Endothelial cell of umbilical vein (primary cell): ENCODE results near the gene EHD3. TPM values are rescaled to one million over a fixed set of nuclear protein-coding genes. Genes with fewer than 3 reads are reported as not detected.

Source experiments
- BruUV-seq: library from RNA; stranded (reverse); fragments of 400-500 nt; replicated peaks from 2 replicates; lab custom pipeline; 2021; lab: Mats Ljungman, UMichigan
- CTCF ChIA-PET: fragments of 300-600, 350-600 bp; sonication (Branson Sonifier 250); formaldehyde crosslinking; loops from one replicate; lab custom pipeline; 2021; ENCODE audit warnings: antibody characterized with exemption, inconsistent platforms; lab: Charles Lee
- POLR2A ChIA-PET: fragments of 300-600, 350-600 bp; sonication (Branson Sonifier 250); formaldehyde crosslinking; loops from one replicate; lab custom pipeline; 2021; ENCODE audit warnings: antibody characterized with exemption, inconsistent platforms; lab: Charles Lee
- DNase-seq: peaks from one replicate; pipeline ENCODE4 v3.0.0-alpha.2; 2011; ENCODE audit warnings: low read depth, low spot score
- FAIRE-seq: peaks from 2 replicates; lab custom pipeline; 2011; peaks lifted over from hg19 to GRCh38; lab: Jason Lieb, UNC
- H2AFZ ChIP-seq: 2 replicates; pipeline ENCODE4 v1.6.0; 2012; ENCODE audit warnings: low read depth, low read length, control low read depth, inconsistent platforms
- H3K27ac ChIP-seq: 2 replicates; pipeline ENCODE4 v1.5.1; 2011; ENCODE audit warnings: low read depth, mild to moderate bottlenecking, control low read depth, low read length, moderate library complexity; ENCODE audit not compliant: insufficient read depth
- H3K27me3 ChIP-seq, 2 experiments: 2 replicates each; pipeline versions ENCODE4 v1.6.0 to v1.6.1; 2011; ENCODE audit warnings: low read length in 2 of 2, mixed read lengths in 1 of 2; ENCODE audit not compliant: control insufficient read depth in 2 of 2, insufficient read depth in 2 of 2
- H3K36me3 ChIP-seq, 2 experiments: 2 replicates in 1 of 2; 3 replicates in 1 of 2; pipeline ENCODE4 v1.5.1; 2011; ENCODE audit warnings: low read length in 2 of 2, mild to moderate bottlenecking in 1 of 2, moderate library complexity in 1 of 2; ENCODE audit not compliant: control insufficient read depth in 2 of 2, insufficient read depth in 2 of 2; ENCODE audit errors: extremely low read depth in 1 of 2
- H3K4me1 ChIP-seq: 3 replicates; pipeline ENCODE4 v1.5.1; 2011; ENCODE audit warnings: mild to moderate bottlenecking, low read length; ENCODE audit not compliant: control insufficient read depth, insufficient read depth; ENCODE audit errors: extremely low read depth
- H3K4me2 ChIP-seq: 2 replicates; pipeline ENCODE4 v1.6.1; 2011; ENCODE audit warnings: low read length, control low read depth, mixed read lengths; ENCODE audit not compliant: insufficient read depth
- H3K4me3 ChIP-seq, 3 experiments: fragments of 200-600 bp in 1 of 3; sonication (generic), shearing (Covaris generic) in 1 of 3; replicated peaks in 1 of 3; 2 replicates each; pipeline ENCODE4 v1.5.1; 2011 to 2016; ENCODE audit warnings: control low read depth in 3 of 3, low read length in 3 of 3, mild to moderate bottlenecking in 2 of 3, inconsistent platforms in 1 of 3, low read depth in 1 of 3, moderate library complexity in 1 of 3; ENCODE audit not compliant: insufficient read depth in 1 of 3
- H3K79me2 ChIP-seq: 2 replicates; pipeline ENCODE4 v1.6.0; 2012; ENCODE audit warnings: low read length, inconsistent platforms; ENCODE audit not compliant: control insufficient read depth, insufficient read depth
- H3K9ac ChIP-seq: replicated peaks from 2 replicates; pipeline ENCODE3; 2011; ENCODE audit warnings: low read length, control low read depth; ENCODE audit not compliant: insufficient read depth; ENCODE audit errors: extremely low read depth
- H3K9me1 ChIP-seq: replicated peaks from 3 replicates; pipeline ENCODE4 v1.6.0; 2011; ENCODE audit warnings: mild to moderate bottlenecking, low read length; ENCODE audit not compliant: control insufficient read depth, insufficient read depth; ENCODE audit errors: extremely low read depth
- H3K9me3 ChIP-seq: replicated peaks from 2 replicates; pipeline ENCODE4 v1.5.1; 2012; ENCODE audit warnings: low read length, inconsistent platforms; ENCODE audit not compliant: control insufficient read depth, insufficient read depth
- H4K20me1 ChIP-seq: replicated peaks from 2 replicates; pipeline ENCODE3; 2011; ENCODE audit warnings: mild to moderate bottlenecking, low read length; ENCODE audit not compliant: control insufficient read depth, insufficient read depth; ENCODE audit errors: extremely low read depth
- CTCF ChIP-seq, 2 donors: IDR thresholded peaks; 1 replicate in 1 of 2; 2 replicates in 1 of 2; pipeline ENCODE4 v1.5.1; 2011; ENCODE audit warnings: low read length in 2 of 2, mild to moderate bottlenecking in 2 of 2, moderate library complexity in 2 of 2, control low read depth in 1 of 2, inconsistent platforms in 1 of 2, low read depth in 1 of 2; ENCODE audit not compliant: insufficient read depth in 1 of 2; ENCODE audit errors: extremely low read depth in 1 of 2
- EZH2 ChIP-seq: IDR thresholded peaks from 2 replicates; pipeline ENCODE4 v1.6.1; 2012; ENCODE audit warnings: borderline replicate concordance, low read depth, mild to moderate bottlenecking, moderate library complexity, low read length, inconsistent platforms; ENCODE audit not compliant: severe bottlenecking
- FOS ChIP-seq: IDR thresholded peaks from 2 replicates; pipeline ENCODE4 v1.6.1; 2011; ENCODE audit warnings: mild to moderate bottlenecking, low read length, moderate library complexity, borderline replicate concordance; ENCODE audit not compliant: insufficient read depth
- GATA2 ChIP-seq: IDR thresholded peaks from 2 replicates; pipeline ENCODE4 v1.7.0; 2011; ENCODE audit warnings: low read depth, mild to moderate bottlenecking, moderate library complexity, mixed read lengths, low read length; ENCODE audit not compliant: insufficient read length, insufficient read depth
- JUN ChIP-seq: IDR thresholded peaks from 2 replicates; pipeline ENCODE4 v1.6.1; 2011; ENCODE audit warnings: borderline replicate concordance, low read depth; ENCODE audit not compliant: insufficient read length, insufficient read depth
- MAX ChIP-seq: IDR thresholded peaks from 2 replicates; pipeline ENCODE4 v1.6.1; 2011; ENCODE audit not compliant: insufficient read depth, insufficient read length
- MYC ChIP-seq: IDR thresholded peaks from one replicate; pipeline ENCODE4 v1.6.1; 2011; ENCODE audit warnings: mild to moderate bottlenecking, low read depth, low read length
- POLR2A ChIP-seq: IDR thresholded peaks from 2 replicates; pipeline ENCODE4 v1.6.1; 2012; ENCODE audit warnings: low read depth, mild to moderate bottlenecking, control low read depth, low read length
- POLR2AphosphoS5 ChIP-seq: IDR thresholded peaks from 2 replicates; pipeline ENCODE4 v1.6.1; 2012; ENCODE audit warnings: low read depth, mild to moderate bottlenecking, control low read depth, low read length, moderate library complexity; ENCODE audit not compliant: insufficient read depth
- dilution Hi-C: fragments of 300-500 bp; cut with MboI; formaldehyde crosslinking; loops from one replicate; pipeline ENCODE4 v1.15.0; 2019; ENCODE audit warnings: low sequenced_read_pairs; ENCODE audit not compliant: extremely low pct_ligation_motif_present
- intact Hi-C: fragments of 100-400 bp; cut with micrococcal nuclease; formaldehyde crosslinking; loops from one replicate; pipeline ENCODE4 v1.10.0; 2022
- polyA plus RNA-seq, 4 experiments: library from polyadenylated mRNA; depleted of rRNA in 3 of 4; stranded (reverse) in 3 of 4; unstranded in 1 of 4; fragments of >200 nt; gene quantifications; 2 replicates each; pipeline versions ENCODE4 v1.2.1 to v1.2.3, GENCODE V29; 2011 to 2012; ENCODE audit warnings: missing spikeins in 1 of 4
- total RNA-seq: library from RNA; stranded (reverse); gene quantifications from 2 replicates; pipeline ENCODE4 v1.2.3, GENCODE V29; 2021

Gene EHD3
- total and polyA plus RNA-seq, 2 donors (not counting 3 experiments of a cell fraction or from before 2014, with no cell fraction given), result 6.5 to 12.1 TPM

- ChIA-PET CTCF (no interaction called here), POLR2A (no interaction called here)
- Histone ChIP-seq H3K9me1 (no peaks in the 10 kb centered on the region), H3K9me3 (no peaks in the 10 kb centered on the region), H3K36me3 (no peaks in the 10 kb centered on the region), H3K27ac (no peak overlapping the region), H3K27me3 (no peaks in the 10 kb centered on the region), H3K4me3 (no peak overlapping the region), H4K20me1 (no peaks in the 10 kb centered on the region), H3K4me1 (peaks cover 32% of the 10 kb centered on the region), H3K79me2 (no peaks in the 10 kb centered on the region), H3K4me2 (no peak overlapping the region), H2AFZ (no peak overlapping the region), H3K9ac (no peak overlapping the region)
- no TSS peak for BruUV-seq
- DNase-seq (no peak), FAIRE-seq (no peak)
- intact Hi-C loops (loop anchor here (2.0 kb wide), 1 partner anchor 49 kb away; the partner anchor contains the start of gene EHD3), dilution Hi-C loops (no loop called here)
- TF ChIP-seq POLR2AphosphoS5 (no peak), GATA2 (no peak), POLR2A (no peak)
Measured at GRCh38 chr2:31284107-31284506, 50.2 kb downstream of the EHD3 start.

- dilution Hi-C loops, result no loop called here
- H4K20me1 ChIP-seq, result no peaks in the 10 kb centered on the region
- no peaks in the 10 kb centered on the region for H3K36me3 ChIP-seq
- intact Hi-C loops, result loop anchor here (5.0 kb wide), 1 partner anchor 41 kb away; no protein-coding TSS in a partner anchor
- FAIRE-seq (peak; percentile 73), DNase-seq (peak; percentile 68)
- peaks cover 32% of the 10 kb centered on the region for H3K4me1 ChIP-seq
- H3K9me3 ChIP-seq, result no peaks in the 10 kb centered on the region
- no peaks in the 10 kb centered on the region for H3K27me3 ChIP-seq
- H2AFZ ChIP-seq, result no peak overlapping the region
- POLR2A ChIA-PET, result interaction anchor here (0.7 to 1.0 kb wide), 2 partner anchors 24 to 45 kb away, joined by 3 to 8 read pairs; no protein-coding TSS in a partner anchor
- TF ChIP-seq MYC, result no peak
- no peak for TF ChIP-seq JUN
- no peak for TF ChIP-seq POLR2AphosphoS5
- no peak for TF ChIP-seq POLR2A
- no peak for TF ChIP-seq GATA2
- TF ChIP-seq FOS, result no peak
- no peak for TF ChIP-seq EZH2
- no peak for TF ChIP-seq MAX
- TF ChIP-seq CTCF (IDR thresholded peaks at IDR 0.05; ENCODE audit: extremely low read depth in 1 of 2, insufficient read depth in 1 of 2, low read depth in 1 of 2, low read length in 2 of 2), result no peak
- H3K79me2 ChIP-seq, result no peaks in the 10 kb centered on the region
- H3K4me2 ChIP-seq, result no peak overlapping the region
- CTCF ChIA-PET, result interaction anchor here (0.5 to 1.0 kb wide), 5 partner anchors 11 to 1956 kb away, joined by 3 read pairs; no protein-coding TSS in a partner anchor
- H3K27ac ChIP-seq, result no peak overlapping the region
- H3K9me1 ChIP-seq, result no peaks in the 10 kb centered on the region
- H3K9ac ChIP-seq, result no peak overlapping the region
- H3K4me3 ChIP-seq, result no peak overlapping the region
- no TSS peak for BruUV-seq
Measured at GRCh38 chr2:31286230-31286629, 52.3 kb downstream of the EHD3 start.
